C4-2B (cell line): Measurements from ENCODE around the gene CDKAL1.

ENCODE experiments used
- H3K27ac ChIP-seq: fragments of 450-650 bp; 2 replicates; pipeline ENCODE4 v1.5.1; 2017
- CTCF ChIP-seq: fragments of 450-650 bp; conservative IDR thresholded peaks from 2 replicates; pipeline ENCODE4 v1.5.1; 2017; ENCODE audit warnings: mild to moderate bottlenecking
- ZFX ChIP-seq: fragments of 450-650 bp; IDR thresholded peaks from 2 replicates; pipeline ENCODE4 v1.6.1; 2017

The CDKAL1 gene

GRCh38 chr6:20979076-20979475, 444.8 kb downstream of the CDKAL1 start:
- H3K27ac ChIP-seq: no peak overlapping the region
- TF ChIP-seq CTCF (no peak), ZFX (no peak)

GRCh38 chr6:20983961-20984360, 449.7 kb downstream of the CDKAL1 start:
- H3K27ac ChIP-seq: no peak overlapping the region
- TF ChIP-seq CTCF: no peak

GRCh38 chr6:20985821-20986220, 451.6 kb downstream of the CDKAL1 start:
- TF ChIP-seq ZFX: no peak
- no peak for TF ChIP-seq CTCF
- H3K27ac ChIP-seq: no peak overlapping the region

- H3K27ac ChIP-seq: no peak overlapping the region
- TF ChIP-seq CTCF (no peak), ZFX (no peak)
These were observed 457.7 kb downstream of the CDKAL1 start for GRCh38 chr6:20991910-20992309.

- H3K27ac ChIP-seq: no peak overlapping the region
- TF ChIP-seq ZFX (no peak), CTCF (no peak)
These were observed 461.8 kb downstream of the CDKAL1 start for GRCh38 chr6:20996099-20996498.

- no peak overlapping the region for H3K27ac ChIP-seq
- TF ChIP-seq ZFX (no peak), CTCF (no peak)
These were observed 463.0 kb downstream of the CDKAL1 start for GRCh38 chr6:20997143-20997769.

- H3K27ac ChIP-seq: no peak overlapping the region
- TF ChIP-seq CTCF (no peak), ZFX (no peak)
These were observed 463.5 kb downstream of the CDKAL1 start for GRCh38 chr6:20997770-20998147.
